ENCODE results near the gene PXMP4.

- TF ChIP-seq CTCF (IDR thresholded peaks at IDR 0.05), result no peak
- TF ChIP-seq POLR2AphosphoS5 (IDR thresholded peaks at IDR 0.05), result no peak
Observed at GRCh38 chr20:33769043-33769442, 48.9 kb upstream of the PXMP4 start.
